ENCODE data around the gene CELA2A. TPM values are rescaled to one million over a fixed set of nuclear protein-coding genes. Genes with fewer than 3 reads are reported as not detected.

The CELA2A gene
- total and polyA plus RNA-seq, 2 of the 13 experiments (the other 11 are each of a cell fraction or from before 2014, with no cell fraction given) = not detected

GRCh38 chr1:15409388-15410222, 46.9 kb upstream of the CELA2A start, which contains the start of gene EFHD2 (continued):
- TF ChIP-seq BCLAF1 (IDR thresholded peaks at IDR 0.05) (no peak), ELF3 (CRISPR knock-in tag; IDR thresholded peaks at IDR 0.05) (peak; percentile 38; the same call in 1 of the 2 replicates), NBN (conservative IDR thresholded peaks at IDR 0.05) (no peak), ARNT2 (CRISPR knock-in tag; IDR thresholded peaks at IDR 0.05; ENCODE audit: low read depth) (peak; percentile 78; the same call in 1 of the 2 replicates), ZXDC (CRISPR knock-in tag; IDR thresholded peaks at IDR 0.05) (no peak), FOXA1 (IDR thresholded peaks at IDR 0.05) (no peak), FOXA1 (CRISPR knock-in tag; IDR thresholded peaks at IDR 0.05) (no peak), ZFAT (CRISPR knock-in tag; conservative IDR thresholded peaks at IDR 0.05) (no peak), HNF1B (CRISPR knock-in tag; IDR thresholded peaks at IDR 0.05) (no peak), KLF16 (CRISPR knock-in tag; IDR thresholded peaks at IDR 0.05) (no peak), RORA (CRISPR knock-in tag; IDR thresholded peaks at IDR 0.05) (no peak), WIZ (CRISPR knock-in tag; IDR thresholded peaks at IDR 0.05) (no peak), ZNF20 (CRISPR knock-in tag; IDR thresholded peaks at IDR 0.05) (no peak), ZNF75D (CRISPR knock-in tag; IDR thresholded peaks at IDR 0.05; ENCODE audit: borderline replicate concordance) (no peak), SP140L (CRISPR knock-in tag; IDR thresholded peaks at IDR 0.05; ENCODE audit: borderline replicate concordance) (no peak), ZFY (CRISPR knock-in tag; IDR thresholded peaks at IDR 0.05) (peak; percentile 82), ZNF496 (CRISPR knock-in tag; IDR thresholded peaks at IDR 0.05; ENCODE audit: insufficient replicate concordance) (no peak), MED1 (CRISPR knock-in tag; IDR thresholded peaks at IDR 0.05) (no peak), SETDB1 (CRISPR knock-in tag; IDR thresholded peaks at IDR 0.05; ENCODE audit: borderline replicate concordance) (no peak), TEAD3 (CRISPR knock-in tag; optimal IDR thresholded peaks at IDR 0.05; ENCODE audit: borderline replicate concordance) (no peak), ZNF792 (CRISPR knock-in tag; IDR thresholded peaks at IDR 0.05) (no peak), ZNF724P (CRISPR knock-in tag; IDR thresholded peaks at IDR 0.05; ENCODE audit: borderline replicate concordance) (no peak)

All from HepG2 (cell line).